ENCODE data around the gene CHD9NB.

CHD9NB gene

DNA sequence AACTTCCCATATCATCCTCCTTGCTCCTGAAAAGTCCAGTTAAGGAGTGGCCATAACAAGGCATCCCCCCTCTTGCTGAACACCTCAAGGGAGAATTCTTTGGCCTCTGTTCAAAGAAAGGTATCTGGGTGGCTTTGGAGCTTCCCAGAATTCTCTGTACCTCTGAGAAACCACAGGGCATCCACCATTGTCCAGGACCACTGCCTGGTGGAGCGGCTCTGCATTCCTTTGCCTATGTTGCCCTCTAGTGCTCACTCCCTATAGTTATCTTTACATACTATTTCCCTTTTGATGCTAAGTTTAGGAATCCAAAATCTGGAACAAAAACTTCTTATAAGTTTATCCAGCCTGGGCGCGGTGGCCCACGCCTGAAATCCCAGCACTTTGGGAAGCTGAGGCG lies 30.3 kb downstream of the CHD9NB start:
- no peak for DNase-seq

DNA sequence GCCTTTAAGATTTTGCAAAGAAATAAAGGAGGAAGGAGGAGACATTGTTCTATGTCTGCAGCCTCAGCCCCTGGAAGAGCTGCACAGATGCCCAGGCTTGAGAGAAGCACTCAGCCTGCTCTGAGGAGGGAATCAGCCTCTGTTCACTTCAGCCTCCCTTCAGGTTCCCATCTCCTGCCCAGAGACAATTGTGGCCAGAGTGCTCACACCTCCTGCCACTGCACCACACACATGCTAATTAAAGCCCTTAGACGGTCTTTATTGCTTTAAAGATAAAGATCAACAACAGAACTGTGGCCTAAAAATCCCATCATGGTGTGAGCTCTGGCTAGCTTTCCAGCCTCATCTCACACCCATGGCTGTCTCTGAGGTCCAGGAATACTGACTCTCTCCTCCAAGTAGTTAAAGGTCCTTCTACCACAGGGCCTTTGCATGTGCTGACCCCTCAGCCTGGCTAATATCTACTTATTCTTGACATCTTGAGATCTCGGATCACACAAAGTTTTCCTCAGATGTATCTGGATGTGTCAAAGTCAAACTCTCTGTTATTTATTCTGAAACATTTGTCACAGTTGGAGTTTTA lies 33.8 kb downstream of the CHD9NB start:
- no peak for DNase-seq

DNA sequence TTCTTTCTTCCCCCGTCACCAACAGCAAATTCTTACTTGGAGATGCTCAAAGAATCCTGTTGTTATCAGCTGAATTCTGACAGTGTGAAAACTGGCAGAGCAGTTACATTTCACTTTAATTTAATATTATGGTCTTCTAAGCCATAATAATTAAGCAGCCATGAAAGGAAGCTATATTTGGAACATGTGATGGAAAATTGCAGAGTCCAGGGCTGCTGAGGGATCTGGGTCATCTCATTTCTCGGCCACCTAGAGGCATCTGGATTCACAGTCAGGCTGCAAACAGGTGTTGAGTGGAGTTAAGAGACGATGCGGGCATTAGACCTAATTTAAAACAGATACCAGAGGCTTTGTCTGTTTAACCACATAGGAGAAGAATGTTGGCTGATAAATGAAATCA lies 38.4 kb downstream of the CHD9NB start:
- no peak for DNase-seq

DNA sequence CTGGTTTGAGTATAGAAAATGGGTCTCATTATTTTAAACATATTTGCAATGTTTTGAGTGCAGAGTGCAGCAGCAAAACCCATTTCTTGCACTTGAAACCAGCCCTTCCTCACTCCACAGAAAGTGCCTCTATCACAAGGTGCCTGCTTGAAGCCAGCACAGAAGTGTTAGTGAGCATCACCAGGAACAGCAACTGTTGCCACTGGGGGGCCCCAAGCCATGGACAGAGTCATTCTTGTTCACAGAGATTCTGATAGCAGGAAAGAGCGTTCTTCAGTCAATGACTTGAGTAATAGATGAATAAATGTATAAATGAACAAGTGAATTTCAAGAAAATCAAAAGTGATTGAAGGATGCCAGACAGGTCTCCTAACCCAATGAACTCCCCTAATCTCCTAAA lies 45.6 kb downstream of the CHD9NB start:
- no peak for DNase-seq

DNA sequence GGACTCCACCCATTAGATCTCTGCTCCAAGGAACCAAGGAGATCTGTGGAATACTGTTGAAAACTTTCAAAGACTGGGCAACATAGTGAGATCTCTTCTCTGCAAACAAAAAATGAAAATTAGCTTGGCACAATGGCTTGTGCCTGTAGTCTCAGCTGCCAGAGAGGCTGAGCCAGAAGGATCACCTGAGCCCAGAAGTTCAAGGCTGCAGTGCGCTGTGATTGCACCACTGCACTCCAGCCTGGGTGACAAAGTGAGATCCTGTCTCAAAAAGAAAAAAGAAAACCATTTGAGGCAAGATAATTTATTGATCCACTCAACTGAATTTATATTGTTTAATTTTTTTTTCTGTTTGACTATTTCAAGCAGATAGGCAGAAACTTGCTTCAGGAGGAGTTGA lies 54.8 kb downstream of the CHD9NB start:
- DNase-seq, result no peak

DNA sequence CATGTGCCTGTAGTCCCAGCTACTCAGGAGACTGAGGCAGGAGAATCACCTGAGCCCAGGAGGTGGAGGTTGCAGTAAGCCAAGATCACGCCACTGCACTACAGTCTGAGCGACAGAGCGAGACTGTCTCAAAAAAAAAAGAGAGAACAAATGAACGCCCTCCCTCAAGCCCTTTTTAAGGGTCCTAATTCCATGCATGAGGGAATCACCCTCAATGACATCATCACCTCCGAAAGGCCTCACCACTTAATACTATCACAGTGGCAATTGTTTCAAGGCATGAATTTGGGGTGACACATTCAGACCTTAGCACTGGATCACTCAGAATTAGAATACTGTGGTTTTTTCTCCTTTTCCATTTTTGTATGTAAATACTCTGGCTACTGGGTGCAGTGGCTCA lies 57.8 kb downstream of the CHD9NB start:
- DNase-seq, result no peak

DNA sequence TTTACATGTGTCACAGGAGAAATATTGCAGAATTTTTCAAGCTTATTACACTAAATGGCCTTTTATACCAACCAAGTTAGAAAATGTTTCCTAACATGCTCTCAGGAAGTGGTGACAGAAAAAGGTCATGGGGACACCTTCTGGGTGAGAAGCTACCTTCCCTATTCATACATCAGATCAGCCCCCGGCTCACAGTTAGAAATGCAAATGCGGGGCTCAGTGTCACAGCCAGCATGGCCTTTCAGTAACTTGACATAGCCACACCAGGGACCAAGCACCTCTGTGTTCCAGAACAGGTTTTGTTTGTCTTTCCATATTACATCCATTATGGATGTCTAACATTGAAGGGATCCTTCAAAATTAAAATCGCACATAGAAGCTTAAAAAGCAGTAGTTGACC lies 59.5 kb downstream of the CHD9NB start:
- DNase-seq, result no peak

DNA sequence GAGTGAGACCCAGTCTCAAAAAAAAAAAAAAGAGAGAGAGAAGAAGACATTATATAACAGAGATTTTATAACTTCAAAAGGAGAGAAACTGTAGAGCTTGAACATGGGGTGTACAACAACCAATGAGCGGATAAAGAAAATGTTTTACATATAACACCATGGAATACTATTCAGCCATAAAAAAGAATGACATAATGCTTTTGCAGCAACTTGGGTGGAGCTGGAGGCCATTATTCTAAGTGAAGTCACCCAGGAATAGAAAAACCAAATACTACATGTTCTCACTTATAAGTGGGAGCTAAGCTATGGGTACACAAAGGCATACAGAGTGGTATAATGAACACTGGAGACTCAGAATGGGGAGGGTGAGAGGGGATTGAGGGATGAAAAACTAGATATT lies 61.1 kb downstream of the CHD9NB start:
- no peak for DNase-seq

Measured in activated effector memory CD4-positive, alpha-beta T cell treated with anti-CD3 and anti-CD28 coated beads, Interleukin-2, amount 50 U/mL, for 16 hours (primary cell).